ENCODE measurements around the gene ZDHHC11B. TPM values are rescaled to one million over a fixed set of nuclear protein-coding genes. Genes with fewer than 3 reads are reported as not detected.
"Not testable (repeated sequence)": the region's sequence is repeated elsewhere in the genome, so short reads cannot be mapped to it uniquely, and the experiment has no call there.

The ZDHHC11B gene
- total RNA-seq, 2 donors from 2014 or later = 0.75 to 1.3 TPM

- not testable (repeated sequence) for H3K9me3 ChIP-seq (ENCODE audit: control insufficient read depth, low read length); H3K4me3 ChIP-seq (ENCODE audit: low read length); H3K36me3 Mint-ChIP-seq (ENCODE audit: low read depth); H3K4me3 Mint-ChIP-seq; H3K36me3 ChIP-seq (ENCODE audit: control insufficient read depth, insufficient read depth, low read length); H3K27ac ChIP-seq (ENCODE audit: low read depth, low read length); H3K27ac Mint-ChIP-seq; H3K9me3 Mint-ChIP-seq; H3K4me1 Mint-ChIP-seq; H3K9ac ChIP-seq (ENCODE audit: extremely low read depth, low read length, poor library complexity, severe bottlenecking); H3K4me1 ChIP-seq (ENCODE audit: control insufficient read depth, insufficient read depth, low read length)
- DNase-seq = peak; percentile 31
- 87% methylated on average over 3 of the region's 3 CpGs; no CpG with 5 or more reads in 1 of the 2 experiments for WGBS, 2 experiments (ENCODE audit: insufficient coverage in 1 of 2, insufficient read length in 1 of 2)
- H3K27me3 ChIP-seq (ENCODE audit: control insufficient read depth, insufficient read depth, low read length, poor library complexity, severe bottlenecking) = peaks cover 37% of the 10 kb centered on the region
- peaks cover 57% of the 10 kb centered on the region for H3K27me3 Mint-ChIP-seq (ENCODE audit: insufficient read depth)
Measured at GRCh38 chr5:682216-682615, 102.3 kb downstream of the ZDHHC11B start.

DNA sequence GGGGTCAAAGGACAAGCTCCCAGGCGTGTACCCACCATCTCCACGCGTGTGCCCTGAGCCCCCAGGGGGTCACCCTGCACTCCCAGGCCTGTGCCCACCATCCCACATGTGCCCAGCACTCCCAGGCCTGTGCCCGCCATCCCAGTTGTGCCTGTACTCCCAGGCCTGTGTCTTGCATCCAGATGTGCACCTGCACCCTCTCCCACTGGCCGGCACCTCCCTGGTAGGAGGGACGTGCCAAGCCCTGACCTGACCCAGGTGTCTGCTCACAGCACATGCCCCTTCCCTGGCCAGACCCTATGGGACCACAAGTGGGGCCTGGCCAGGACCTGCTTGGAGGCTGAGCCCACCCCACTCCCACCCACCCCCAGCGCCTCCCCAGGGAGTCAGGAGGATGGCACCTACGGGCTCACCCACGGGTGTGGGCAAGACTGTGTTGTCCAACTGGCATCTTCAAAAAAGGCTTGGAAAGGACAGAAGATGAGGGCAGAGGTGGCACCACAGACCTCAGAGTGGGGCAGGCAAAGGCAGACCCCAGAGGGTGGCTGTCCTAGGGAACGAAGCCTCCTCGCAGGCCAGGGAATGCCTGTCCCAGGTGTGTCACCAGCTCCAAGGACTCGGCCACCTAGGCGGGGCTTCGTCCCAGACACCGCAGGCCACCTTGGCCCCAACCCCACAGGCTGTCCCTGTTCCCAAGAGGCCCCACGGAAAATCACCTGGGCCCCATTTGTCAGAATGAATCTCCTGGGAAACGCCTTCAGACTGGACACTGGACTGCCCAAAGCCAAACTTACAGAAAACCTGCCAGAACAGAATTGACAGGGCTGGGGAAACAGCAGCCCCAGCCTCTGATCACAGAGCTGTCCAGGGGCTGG, 103.0 kb downstream of the ZDHHC11B start:
- H3K27me3 ChIP-seq (ENCODE audit: control insufficient read depth, insufficient read depth, low read length, poor library complexity, severe bottlenecking) = peaks cover 43% of the 10 kb centered on the region
- H3K9ac ChIP-seq (ENCODE audit: extremely low read depth, low read length, poor library complexity, severe bottlenecking) = not testable (repeated sequence)

DNA sequence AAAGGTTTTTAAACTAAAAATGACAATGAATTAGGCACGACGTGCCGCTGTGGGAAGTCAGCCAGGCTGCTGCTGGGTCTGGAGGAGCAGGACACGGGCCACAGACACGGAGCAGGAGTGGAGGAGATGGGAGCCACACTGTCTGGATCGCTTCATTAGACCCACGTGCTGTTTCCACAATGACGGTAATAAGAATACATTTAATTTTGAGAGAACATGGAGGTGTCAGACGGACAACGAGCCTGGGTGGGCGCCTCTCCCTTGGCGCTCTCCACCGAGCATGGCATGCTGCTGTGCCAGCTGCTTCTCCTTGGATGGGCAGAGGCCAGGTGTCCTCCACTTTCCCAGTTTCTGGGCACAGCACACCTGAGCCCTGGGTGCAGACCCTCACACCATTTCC, 103.7 kb downstream of the ZDHHC11B start:
- not testable (repeated sequence) for H3K27ac Mint-ChIP-seq; H3K4me3 Mint-ChIP-seq; H3K9me3 Mint-ChIP-seq; H3K9me3 ChIP-seq (ENCODE audit: control insufficient read depth, low read length); H3K4me1 Mint-ChIP-seq; H3K4me3 ChIP-seq (ENCODE audit: low read length); H3K36me3 ChIP-seq (ENCODE audit: control insufficient read depth, insufficient read depth, low read length); H3K27ac ChIP-seq (ENCODE audit: low read depth, low read length); H3K4me1 ChIP-seq (ENCODE audit: control insufficient read depth, insufficient read depth, low read length); H3K36me3 Mint-ChIP-seq (ENCODE audit: low read depth); H3K9ac ChIP-seq (ENCODE audit: extremely low read depth, low read length, poor library complexity, severe bottlenecking)
- peaks cover 62% of the 10 kb centered on the region for H3K27me3 Mint-ChIP-seq (ENCODE audit: insufficient read depth)
- peak; percentile 14 for DNase-seq
- 93 to 95% methylated on average over 8 to 13 of the region's 13 CpGs for WGBS, 2 experiments (ENCODE audit: insufficient coverage in 1 of 2, insufficient read length in 1 of 2)
- peaks cover 47% of the 10 kb centered on the region for H3K27me3 ChIP-seq (ENCODE audit: control insufficient read depth, insufficient read depth, low read length, poor library complexity, severe bottlenecking)

More for the DNA sequence above, 103.0 kb downstream of the ZDHHC11B start:
- H3K36me3 ChIP-seq (ENCODE audit: control insufficient read depth, insufficient read depth, low read length); H3K4me3 Mint-ChIP-seq; H3K9me3 ChIP-seq (ENCODE audit: control insufficient read depth, low read length); H3K4me3 ChIP-seq (ENCODE audit: low read length); H3K9me3 Mint-ChIP-seq; H3K36me3 Mint-ChIP-seq (ENCODE audit: low read depth); H3K27ac ChIP-seq (ENCODE audit: low read depth, low read length); H3K4me1 ChIP-seq (ENCODE audit: control insufficient read depth, insufficient read depth, low read length); H3K4me1 Mint-ChIP-seq; H3K27ac Mint-ChIP-seq: not testable (repeated sequence)
- 90 to 91% methylated on average over 6 to 16 of the region's 17 CpGs for WGBS, 2 experiments (ENCODE audit: insufficient coverage in 1 of 2, insufficient read length in 1 of 2)
- DNase-seq = peak; percentile 13
- peaks cover 58% of the 10 kb centered on the region for H3K27me3 Mint-ChIP-seq (ENCODE audit: insufficient read depth)

- H3K4me3 ChIP-seq (ENCODE audit: low read length); H3K36me3 Mint-ChIP-seq (ENCODE audit: low read depth); H3K27ac Mint-ChIP-seq; H3K9ac ChIP-seq (ENCODE audit: extremely low read depth, low read length, poor library complexity, severe bottlenecking); H3K4me1 ChIP-seq (ENCODE audit: control insufficient read depth, insufficient read depth, low read length); H3K9me3 Mint-ChIP-seq; H3K4me3 Mint-ChIP-seq; H3K9me3 ChIP-seq (ENCODE audit: control insufficient read depth, low read length); DNase-seq; H3K4me1 Mint-ChIP-seq; H3K36me3 ChIP-seq (ENCODE audit: control insufficient read depth, insufficient read depth, low read length); H3K27ac ChIP-seq (ENCODE audit: low read depth, low read length): not testable (repeated sequence)
- 97% methylated on average over 9 of the region's 32 CpGs; no CpG with 5 or more reads in 1 of the 2 experiments for WGBS, 2 experiments (ENCODE audit: insufficient coverage in 1 of 2, insufficient read length in 1 of 2)
- peaks cover 59% of the 10 kb centered on the region for H3K27me3 Mint-ChIP-seq (ENCODE audit: insufficient read depth)
- peaks cover 44% of the 10 kb centered on the region for H3K27me3 ChIP-seq (ENCODE audit: control insufficient read depth, insufficient read depth, low read length, poor library complexity, severe bottlenecking)
Measured at GRCh38 chr5:680118-680795, 104.3 kb downstream of the ZDHHC11B start.

DNA sequence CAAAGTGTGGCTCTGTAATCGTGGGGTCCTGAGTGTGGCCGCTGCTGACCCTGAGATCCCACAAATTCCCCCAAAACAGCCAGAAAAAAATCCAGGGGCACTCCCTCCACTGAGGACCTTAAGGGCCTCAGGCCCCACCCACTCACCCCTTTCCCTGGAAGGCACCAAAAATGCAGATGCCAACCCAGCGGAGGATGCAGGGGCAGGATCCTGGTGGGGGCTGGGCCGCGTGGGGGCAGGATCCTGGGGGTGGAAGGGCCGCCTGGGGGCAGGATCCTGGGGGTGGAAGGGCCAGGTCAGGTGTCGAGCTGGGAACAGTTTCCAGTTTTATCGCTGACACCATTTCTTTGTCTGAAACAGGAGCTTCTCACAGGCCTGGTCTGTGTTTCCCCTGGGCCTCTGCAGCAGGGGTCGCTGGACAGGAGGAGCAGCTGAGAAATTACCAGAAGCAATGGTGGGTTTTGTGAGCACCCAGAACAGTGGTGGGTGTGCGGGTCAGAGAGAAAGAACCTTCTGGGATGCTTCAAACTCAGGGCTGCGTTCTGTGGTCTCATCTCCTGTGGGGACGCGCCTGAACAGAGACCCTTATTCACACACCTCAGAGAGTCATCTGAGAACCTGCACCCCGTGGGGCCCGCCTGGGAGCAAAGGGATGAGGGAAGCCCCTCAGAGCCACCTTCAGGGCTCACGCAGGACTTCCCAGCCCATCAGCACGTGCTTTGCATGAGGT, 105.2 kb downstream of the ZDHHC11B start:
- peak; percentile 41 for DNase-seq
- not testable (repeated sequence) for H3K4me3 Mint-ChIP-seq

DNA sequence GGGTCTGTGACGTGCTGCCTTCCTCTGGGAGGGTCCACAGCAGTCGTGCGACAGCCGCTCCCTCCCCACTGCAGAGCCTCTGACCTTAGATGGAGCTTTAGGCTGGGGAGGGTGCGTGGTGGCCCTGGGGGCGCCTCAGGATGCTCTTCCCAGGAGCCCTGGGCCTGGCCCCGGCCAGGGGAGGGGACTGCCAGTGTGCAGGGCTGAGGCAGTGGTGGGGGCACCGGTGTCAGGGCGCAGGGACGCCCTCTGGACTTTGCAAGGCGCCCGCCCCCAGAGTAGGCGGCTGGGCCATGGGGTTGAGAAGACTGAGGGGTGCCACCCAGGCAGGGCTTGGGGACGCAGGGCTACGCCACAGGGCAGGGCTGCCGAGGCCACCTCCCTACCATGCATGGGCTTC, 106.0 kb downstream of the ZDHHC11B start:
- not testable (repeated sequence) for H3K36me3 Mint-ChIP-seq (ENCODE audit: low read depth); H3K4me3 Mint-ChIP-seq; H3K27ac Mint-ChIP-seq; H3K27ac ChIP-seq (ENCODE audit: low read depth, low read length); H3K4me1 ChIP-seq (ENCODE audit: control insufficient read depth, insufficient read depth, low read length); H3K4me3 ChIP-seq (ENCODE audit: low read length); H3K9ac ChIP-seq (ENCODE audit: extremely low read depth, low read length, poor library complexity, severe bottlenecking); H3K36me3 ChIP-seq (ENCODE audit: control insufficient read depth, insufficient read depth, low read length); H3K9me3 ChIP-seq (ENCODE audit: control insufficient read depth, low read length); H3K4me1 Mint-ChIP-seq; H3K9me3 Mint-ChIP-seq
- peaks cover 49% of the 10 kb centered on the region for H3K27me3 Mint-ChIP-seq (ENCODE audit: insufficient read depth)
- peaks cover 36% of the 10 kb centered on the region for H3K27me3 ChIP-seq (ENCODE audit: control insufficient read depth, insufficient read depth, low read length, poor library complexity, severe bottlenecking)
- peak; percentile 36 for DNase-seq
- 89% methylated on average over 13 of the region's 16 CpGs; no CpG with 5 or more reads in 1 of the 2 experiments for WGBS, 2 experiments (ENCODE audit: insufficient coverage in 1 of 2, insufficient read length in 1 of 2)

More for the DNA sequence above, 105.2 kb downstream of the ZDHHC11B start:
- WGBS, 2 experiments (ENCODE audit: insufficient coverage in 1 of 2, insufficient read length in 1 of 2) = 82% methylated on average over 12 of the region's 17 CpGs; no CpG with 5 or more reads in 1 of the 2 experiments
- peaks cover 54% of the 10 kb centered on the region for H3K27me3 Mint-ChIP-seq (ENCODE audit: insufficient read depth)
- H3K36me3 ChIP-seq (ENCODE audit: control insufficient read depth, insufficient read depth, low read length); H3K9me3 ChIP-seq (ENCODE audit: control insufficient read depth, low read length); H3K9ac ChIP-seq (ENCODE audit: extremely low read depth, low read length, poor library complexity, severe bottlenecking); H3K27ac Mint-ChIP-seq; H3K4me3 ChIP-seq (ENCODE audit: low read length); H3K4me1 ChIP-seq (ENCODE audit: control insufficient read depth, insufficient read depth, low read length); H3K27ac ChIP-seq (ENCODE audit: low read depth, low read length); H3K36me3 Mint-ChIP-seq (ENCODE audit: low read depth); H3K4me1 Mint-ChIP-seq; H3K9me3 Mint-ChIP-seq: not testable (repeated sequence)
- peaks cover 37% of the 10 kb centered on the region for H3K27me3 ChIP-seq (ENCODE audit: control insufficient read depth, insufficient read depth, low read length, poor library complexity, severe bottlenecking)
